Mesenchymal stem cell (in vitro differentiated cells and primary cell): ENCODE results near the gene PAQR8.

Experiments used
- DNase-seq: peaks from one replicate; pipeline ENCODE4 v3.0.0-alpha.2; 2013
- H2AFZ ChIP-seq: one replicate; pipeline ENCODE4 v1.6.1; 2013; ENCODE audit warnings: low read depth, mild to moderate bottlenecking, control low read depth, inconsistent platforms, low read length, moderate library complexity
- H2AK5ac ChIP-seq: 2 replicates; pipeline ENCODE4 v1.6.1; 2013; ENCODE audit warnings: low read length, moderate library complexity, mild to moderate bottlenecking, inconsistent platforms; ENCODE audit not compliant: severe bottlenecking
- H2BK120ac ChIP-seq: one replicate; pipeline ENCODE4 v1.6.1; 2013; ENCODE audit warnings: low read depth, mild to moderate bottlenecking, inconsistent platforms, low read length, moderate library complexity
- H2BK12ac ChIP-seq, 2 experiments: one replicate each; pipeline ENCODE4 v1.6.1; 2013; ENCODE audit warnings: inconsistent platforms in 2 of 2, low read length in 2 of 2, mild to moderate bottlenecking in 2 of 2, moderate library complexity in 2 of 2, control low read depth in 1 of 2
- H2BK15ac ChIP-seq: one replicate; pipeline ENCODE4 v1.6.1; 2013; ENCODE audit warnings: mild to moderate bottlenecking, low read depth, inconsistent platforms; ENCODE audit not compliant: poor library complexity, severe bottlenecking
- H2BK5ac ChIP-seq: 2 replicates; pipeline ENCODE4 v1.6.1; 2013; ENCODE audit warnings: low read depth, mild to moderate bottlenecking, low read length, control low read depth, inconsistent platforms; ENCODE audit not compliant: poor library complexity, severe bottlenecking
- H3K14ac ChIP-seq, 2 experiments: one replicate each; pipeline ENCODE4 v1.6.1; 2013; ENCODE audit warnings: inconsistent platforms in 2 of 2, low read length in 2 of 2, control low read depth in 1 of 2, mild to moderate bottlenecking in 1 of 2, moderate library complexity in 1 of 2
- H3K18ac ChIP-seq, 2 experiments: one replicate each; pipeline ENCODE4 v1.6.1; 2013; ENCODE audit warnings: inconsistent platforms in 2 of 2, low read length in 2 of 2, control low read depth in 1 of 2, low read depth in 1 of 2, mild to moderate bottlenecking in 1 of 2
- H3K23ac ChIP-seq, 2 experiments: one replicate each; pipeline ENCODE4 v1.6.1; 2013; ENCODE audit warnings: inconsistent platforms in 2 of 2, low read length in 2 of 2, mild to moderate bottlenecking in 2 of 2, moderate library complexity in 2 of 2, control low read depth in 1 of 2
- H3K27ac ChIP-seq: 2 replicates; pipeline ENCODE4 v1.5.1; 2013; ENCODE audit warnings: mild to moderate bottlenecking, moderate library complexity, low read length, control low read depth, inconsistent platforms; ENCODE audit not compliant: poor library complexity, severe bottlenecking
- H3K27me3 ChIP-seq, 2 experiments: 2 replicates each; pipeline versions ENCODE4 v1.6.1 to v1.7.0; 2013; ENCODE audit warnings: low read length in 2 of 2, mild to moderate bottlenecking in 2 of 2, moderate library complexity in 2 of 2, control low read depth in 1 of 2, inconsistent platforms in 1 of 2; ENCODE audit not compliant: control insufficient read depth in 1 of 2, insufficient read depth in 1 of 2
- H3K36me3 ChIP-seq, 2 experiments: 2 replicates each; pipeline versions ENCODE4 v1.6.1 to v1.7.0; 2013; ENCODE audit warnings: low read length in 2 of 2, control low read depth in 1 of 2, inconsistent platforms in 1 of 2, low read depth in 1 of 2, mild to moderate bottlenecking in 1 of 2; ENCODE audit not compliant: insufficient read depth in 2 of 2, control insufficient read depth in 1 of 2
- H3K4ac ChIP-seq, 2 experiments: one replicate each; pipeline ENCODE4 v1.6.1; 2013; ENCODE audit warnings: inconsistent platforms in 2 of 2, low read length in 2 of 2, mild to moderate bottlenecking in 2 of 2, moderate library complexity in 2 of 2, control low read depth in 1 of 2, low read depth in 1 of 2
- H3K4me1 ChIP-seq: 2 replicates; pipeline ENCODE4 v1.6.1; 2013; ENCODE audit warnings: low read depth, low read length, control low read depth; ENCODE audit not compliant: control insufficient read depth, insufficient read depth
- H3K4me2 ChIP-seq: 2 replicates; pipeline ENCODE4 v1.6.1; 2013; ENCODE audit warnings: low read length, mild to moderate bottlenecking, inconsistent platforms; ENCODE audit not compliant: poor library complexity, severe bottlenecking
- H3K4me3 ChIP-seq, 2 experiments: 2 replicates each; pipeline versions ENCODE4 v1.5.1 to v1.7.0; 2013; ENCODE audit warnings: low read length in 2 of 2, mild to moderate bottlenecking in 2 of 2, control low read depth in 1 of 2, low read depth in 1 of 2; ENCODE audit not compliant: insufficient read depth in 1 of 2
- H3K79me1 ChIP-seq: replicated peaks from 2 replicates; pipeline ENCODE4 v1.6.1; 2013; ENCODE audit warnings: mild to moderate bottlenecking, control low read depth, low read length, inconsistent platforms; ENCODE audit not compliant: poor library complexity, severe bottlenecking
- H3K9ac ChIP-seq: 2 replicates; pipeline ENCODE4 v1.7.0; 2013; ENCODE audit warnings: mild to moderate bottlenecking, low read length, moderate library complexity
- H3K9me3 ChIP-seq: 2 replicates; pipeline ENCODE4 v1.7.0; 2013; ENCODE audit warnings: mild to moderate bottlenecking, low read length; ENCODE audit not compliant: control insufficient read depth
- H4K8ac ChIP-seq: one replicate; pipeline ENCODE4 v1.6.1; 2013; ENCODE audit warnings: inconsistent platforms, mild to moderate bottlenecking, low read length, moderate library complexity
- H4K91ac ChIP-seq: one replicate; pipeline ENCODE4 v1.6.1; 2013; ENCODE audit warnings: mild to moderate bottlenecking, low read length, inconsistent platforms
- WGBS: methylation state at CpG from one replicate; pipeline ENCODE4 v1.1.7; 2013; ENCODE audit warnings: mixed read lengths; 5-methylcytosine and 5-hydroxymethylcytosine counted together

PAQR8 gene

GRCh38 chr6:52390361-52390727 lies 28.4 kb downstream of the PAQR8 start:
- H3K23ac ChIP-seq, result no peak overlapping the region
- H2BK120ac ChIP-seq, result no peak overlapping the region
- H3K36me3 ChIP-seq, result no peaks in the 10 kb centered on the region
- no peak overlapping the region for H4K8ac ChIP-seq
- H2AK5ac ChIP-seq, result no peak overlapping the region
- H3K27ac ChIP-seq, result peak overlapping the region; percentile 64
- H3K9me3 ChIP-seq, result no peaks in the 10 kb centered on the region
- no peaks in the 10 kb centered on the region for H3K27me3 ChIP-seq
- H3K4me1 ChIP-seq, result peaks cover 2% of the 10 kb centered on the region
- no peak overlapping the region for H3K14ac ChIP-seq
- no peak overlapping the region for H4K91ac ChIP-seq
- H2BK15ac ChIP-seq, result no peak overlapping the region
- peaks cover 8% of the 10 kb centered on the region for H3K79me1 ChIP-seq
- no peak overlapping the region for H2BK12ac ChIP-seq
- no peak overlapping the region for H3K4me3 ChIP-seq
- no peak overlapping the region for H3K18ac ChIP-seq
- WGBS, result no CpG with 5 or more reads among the region's 4 CpGs
- no peak overlapping the region for H3K4ac ChIP-seq
- H3K9ac ChIP-seq, result no peak overlapping the region
- peak; percentile 78 for DNase-seq
- no peak overlapping the region for H2AFZ ChIP-seq
- no peak overlapping the region for H2BK5ac ChIP-seq
- peak overlapping the region; percentile 37 for H3K4me2 ChIP-seq

GRCh38 chr6:52391599-52391998 lies 29.6 kb downstream of the PAQR8 start:
- 76% methylated on average over 1 of the region's 1 CpG for WGBS
- no peak for DNase-seq

GRCh38 chr6:52392944-52393343 lies 31.0 kb downstream of the PAQR8 start:
- no peak overlapping the region for H4K8ac ChIP-seq
- H3K4ac ChIP-seq, result no peak overlapping the region
- no peaks in the 10 kb centered on the region for H3K9me3 ChIP-seq
- H2BK12ac ChIP-seq, result no peak overlapping the region
- no peak overlapping the region for H2BK120ac ChIP-seq
- H3K36me3 ChIP-seq, result no peaks in the 10 kb centered on the region
- no peak overlapping the region for H3K4me3 ChIP-seq
- H2AK5ac ChIP-seq, result no peak overlapping the region
- H2BK5ac ChIP-seq, result no peak overlapping the region
- no peaks in the 10 kb centered on the region for H3K27me3 ChIP-seq
- H3K9ac ChIP-seq, result no peak overlapping the region
- no peak overlapping the region for H3K4me2 ChIP-seq
- H3K4me1 ChIP-seq, result peaks cover 2% of the 10 kb centered on the region
- no peak overlapping the region for H2AFZ ChIP-seq
- no peak overlapping the region for H2BK15ac ChIP-seq
- no peak overlapping the region for H4K91ac ChIP-seq
- H3K79me1 ChIP-seq, result peaks cover 10% of the 10 kb centered on the region
- 33% methylated on average over 1 of the region's 1 CpG for WGBS
- H3K14ac ChIP-seq, result no peak overlapping the region
- H3K27ac ChIP-seq, result no peak overlapping the region
- H3K23ac ChIP-seq, result no peak overlapping the region
- peak; percentile 51 for DNase-seq
- no peak overlapping the region for H3K18ac ChIP-seq

More at GRCh38 chr6:52391599-52391998, 29.6 kb downstream of the PAQR8 start:
- no peak overlapping the region for H2BK15ac ChIP-seq
- peaks cover 9% of the 10 kb centered on the region for H3K79me1 ChIP-seq
- H3K23ac ChIP-seq, result no peak overlapping the region
- H3K4me1 ChIP-seq, result peaks cover 2% of the 10 kb centered on the region
- H4K8ac ChIP-seq, result no peak overlapping the region
- H3K14ac ChIP-seq, result no peak overlapping the region
- H2BK120ac ChIP-seq, result no peak overlapping the region
- H3K4me2 ChIP-seq, result no peak overlapping the region
- H3K18ac ChIP-seq, result no peak overlapping the region
- no peak overlapping the region for H3K9ac ChIP-seq
- no peak overlapping the region for H3K4me3 ChIP-seq
- no peaks in the 10 kb centered on the region for H3K36me3 ChIP-seq
- peak overlapping the region in 1 of 2 experiments; percentile 26 for H3K4ac ChIP-seq
- H4K91ac ChIP-seq, result no peak overlapping the region
- H3K27me3 ChIP-seq, result no peaks in the 10 kb centered on the region
- no peak overlapping the region for H2AK5ac ChIP-seq
- no peak overlapping the region for H2BK5ac ChIP-seq
- no peaks in the 10 kb centered on the region for H3K9me3 ChIP-seq
- no peak overlapping the region for H2BK12ac ChIP-seq
- H2AFZ ChIP-seq, result no peak overlapping the region
- H3K27ac ChIP-seq, result no peak overlapping the region

GRCh38 chr6:52393780-52394179 lies 31.8 kb downstream of the PAQR8 start:
- no peak for DNase-seq
- H3K23ac ChIP-seq, result peak overlapping the region in 1 of 2 experiments; percentile 32
- H3K4ac ChIP-seq, result no peak overlapping the region
- no peak overlapping the region for H3K4me3 ChIP-seq
- no peak overlapping the region for H3K18ac ChIP-seq
- H3K9ac ChIP-seq, result no peak overlapping the region
- 100% methylated on average over 1 of the region's 1 CpG for WGBS
- H3K79me1 ChIP-seq, result peaks cover 11% of the 10 kb centered on the region
- H2BK12ac ChIP-seq, result no peak overlapping the region
- no peak overlapping the region for H2BK5ac ChIP-seq
- no peak overlapping the region for H3K14ac ChIP-seq
- no peak overlapping the region for H3K27ac ChIP-seq
- H2BK120ac ChIP-seq, result no peak overlapping the region
- H2AK5ac ChIP-seq, result no peak overlapping the region
- H4K91ac ChIP-seq, result no peak overlapping the region
- peaks cover 2% of the 10 kb centered on the region for H3K4me1 ChIP-seq
- no peaks in the 10 kb centered on the region for H3K27me3 ChIP-seq
- no peaks in the 10 kb centered on the region for H3K36me3 ChIP-seq
- H2AFZ ChIP-seq, result no peak overlapping the region
- no peak overlapping the region for H3K4me2 ChIP-seq
- H2BK15ac ChIP-seq, result no peak overlapping the region
- H3K9me3 ChIP-seq, result no peaks in the 10 kb centered on the region
- no peak overlapping the region for H4K8ac ChIP-seq
